Measurements from ENCODE around the gene ATP8B3. TPM values are rescaled to one million over a fixed set of nuclear protein-coding genes. Genes with fewer than 3 reads are reported as not detected.

Gene ATP8B3
- total and polyA plus RNA-seq, 10 of the 15 experiments (the other 5 are each of a cell fraction or from before 2014, with no cell fraction given) = 0.13 to 1.7 (median 0.52) TPM

- ATAC-seq (no peak), FAIRE-seq (no peak), DNase-seq (ENCODE audit: low read depth, low spot score) (no peak)
- Histone ChIP-seq H3K27me3 (replicated peaks in 1 of 2; ENCODE audit: control insufficient read depth in 2 of 2, insufficient read depth in 2 of 2, low read length in 1 of 2) (peaks cover 15 to 25% of the 10 kb centered on the region in 2 experiments), H3K9me3 (replicated peaks; ENCODE audit: control insufficient read depth, insufficient read depth, low read length) (no peaks in the 10 kb centered on the region), H3K4me1 (ENCODE audit: control insufficient read depth, insufficient read depth, low read length) (no peaks in the 10 kb centered on the region), H4K20me1 (ENCODE audit: control insufficient read depth, insufficient read depth) (no peaks in the 10 kb centered on the region), H2AFZ (ENCODE audit: control insufficient read depth, low read depth, low read length) (no peak overlapping the region), H3K79me2 (ENCODE audit: control insufficient read depth, insufficient read depth, low read length) (no peaks in the 10 kb centered on the region), H3K4me3 (no peak overlapping the region), H3K27ac (ENCODE audit: control insufficient read depth, insufficient read depth) (no peak overlapping the region), H3K9ac (ENCODE audit: control insufficient read depth, insufficient read depth, low read length) (no peak overlapping the region), H3K36me3 (ENCODE audit: control insufficient read depth in 2 of 2, insufficient read depth in 2 of 2, low read length in 1 of 2) (no peaks in the 10 kb centered on the region), H3K4me2 (ENCODE audit: control insufficient read depth, insufficient read depth) (no peak overlapping the region)
- in situ Hi-C loops (cut with MboI) (loop anchor here (10.0 kb wide), 1 partner anchor 215 kb away; no protein-coding TSS in a partner anchor), intact Hi-C loops (cut with micrococcal nuclease; ENCODE audit: unreplicated experiment) (no loop called here)
- ChIA-PET SMC1A (ENCODE audit: uncharacterized antibody, unreplicated experiment) (no interaction called here), RAD21 (ENCODE audit: unreplicated experiment) (no interaction called here), CTCF (interaction anchor here (0.8 kb wide), 1 partner anchor 66 kb away, joined by 3 read pairs; no protein-coding TSS in a partner anchor), POLR2A (no interaction called here)
- BruUV-seq (replicated peaks) = no TSS peak
- WGBS (ENCODE audit: insufficient coverage, insufficient replicate concordance, low lambda C conversion rate, missing lambda C conversion rate) = 35% methylated on average over 16 of the region's 17 CpGs
- no peak for TF ChIP-seq ZBTB4 (CRISPR knock-in tag; IDR thresholded peaks at IDR 0.05)
- TF ChIP-seq MXI1 (IDR thresholded peaks at IDR 0.05; ENCODE audit: low read depth, low read length) = no peak
- no peak for TF ChIP-seq EED (IDR thresholded peaks at IDR 0.05; ENCODE audit: low read depth)
- no peak for TF ChIP-seq HDGF (IDR thresholded peaks at IDR 0.05)
- TF ChIP-seq JUNB (IDR thresholded peaks at IDR 0.05) = no peak
- TF ChIP-seq MTA3 (IDR thresholded peaks at IDR 0.05; ENCODE audit: borderline replicate concordance, low read length) = no peak
- no peak for TF ChIP-seq IKZF1 (conservative IDR thresholded peaks at IDR 0.05)
- TF ChIP-seq CREB1 (IDR thresholded peaks at IDR 0.05; ENCODE audit: low read depth) = no peak
- no peak for TF ChIP-seq SIN3A (IDR thresholded peaks at IDR 0.05; ENCODE audit: low read depth, low read length)
- TF ChIP-seq POLR2AphosphoS5 (IDR thresholded peaks at IDR 0.05; ENCODE audit: low read length) = no peak
- TF ChIP-seq NRF1 (conservative IDR thresholded peaks at IDR 0.05; ENCODE audit: low read depth, low read length) = no peak
- TF ChIP-seq E2F8 (IDR thresholded peaks at IDR 0.05; ENCODE audit: low read depth, partially characterized antibody) = no peak
- no peak for TF ChIP-seq ZNF24 (IDR thresholded peaks at IDR 0.05)
- no peak for TF ChIP-seq USF1 (IDR thresholded peaks at IDR 0.05; ENCODE audit: borderline replicate concordance, extremely low read length, insufficient read depth, low read depth, low read length)
- TF ChIP-seq ZNF384 (IDR thresholded peaks at IDR 0.05; ENCODE audit: borderline replicate concordance, low read depth, low read length) = no peak
- no peak for TF ChIP-seq ZNF274 (IDR thresholded peaks at IDR 0.05; ENCODE audit: insufficient read depth, insufficient read length)
- no peak for TF ChIP-seq IRF3 (IDR thresholded peaks at IDR 0.05)
- TF ChIP-seq FOXK2 (IDR thresholded peaks at IDR 0.05) = no peak
Observed at GRCh38 chr19:1760020-1760419, 52.1 kb downstream of the ATP8B3 start.

All from GM12878 (cell line).